GM12891 (cell line): ENCODE results near the gene TCEA2.

Source experiments
- POLR2A ChIP-seq: IDR thresholded peaks from 2 replicates; pipeline ENCODE4 v1.6.1; 2011; ENCODE audit warnings: low read depth, low read length, control low read depth
- POLR2AphosphoS5 ChIP-seq: IDR thresholded peaks from 2 replicates; pipeline ENCODE4 v1.6.1; 2011; ENCODE audit warnings: low read depth, low read length, control low read depth

GRCh38 chr20:64107736-64108457 lies 44.9 kb downstream of the TCEA2 start:
- no peak for TF ChIP-seq POLR2A
- TF ChIP-seq POLR2AphosphoS5: no peak
